T-cell (primary cell): Measurements from ENCODE around the gene KIAA1217. TPM values are rescaled to one million over a fixed set of nuclear protein-coding genes. Genes with fewer than 3 reads are reported as not detected.

Experiments
- ATAC-seq, 4 experiments: fragments of 200-7000 bp in 3 of 4; fragments of 150-1000 bp in 1 of 4; cut with Tn5 transposase; replicated peaks in 1 of 4; 1 replicate in 3 of 4; 2 replicates in 1 of 4; pipeline ENCODE4 v1.10.0; 2021; ENCODE audit warnings: moderate library complexity in 3 of 4, mild to moderate bottlenecking in 2 of 4, moderate number of reproducible peaks in 1 of 4
- CTCF ChIA-PET, 2 donors: fragments of 300-600 bp; sonication (Branson Sonifier 250); formaldehyde crosslinking; loops; one replicate each; lab custom pipeline; 2022; ENCODE audit warnings: antibody characterized with exemption in 2 of 2; lab: Charles Lee
- POLR2A ChIA-PET, 2 donors: fragments of 300-600 bp; sonication (Branson Sonifier 250); formaldehyde crosslinking; loops; one replicate each; lab custom pipeline; 2022; ENCODE audit warnings: antibody characterized with exemption in 2 of 2; lab: Charles Lee
- DNase-seq, 35 experiments: peaks; one replicate each; pipeline versions ENCODE4 v3.0.0 to v3.0.0-alpha.2; 2013 to 2023
- H3K27ac ChIP-seq: one replicate; pipeline ENCODE4 v1.5.1; 2013; ENCODE audit warnings: low read length
- H3K27me3 ChIP-seq, 2 experiments: replicated peaks in 1 of 2; 1 replicate in 1 of 2; 2 replicates in 1 of 2; pipeline versions ENCODE4 v1.6.1 to v1.7.0; 2013; ENCODE audit warnings: low read length in 1 of 2, mixed read lengths in 1 of 2; ENCODE audit not compliant: control insufficient read depth in 2 of 2, insufficient read depth in 2 of 2; ENCODE audit errors: extremely low read depth in 1 of 2
- H3K36me3 ChIP-seq, 2 donors: 1 replicate in 1 of 2; 2 replicates in 1 of 2; pipeline versions ENCODE4 v1.6.1 to v1.7.0; 2013; ENCODE audit warnings: low read length in 1 of 2; ENCODE audit not compliant: control insufficient read depth in 2 of 2, insufficient read depth in 1 of 2; ENCODE audit errors: extremely low read depth in 1 of 2
- H3K4me1 ChIP-seq, 2 experiments: 1 replicate in 1 of 2; 2 replicates in 1 of 2; pipeline versions ENCODE4 v1.6.1 to v1.7.0; 2013; ENCODE audit warnings: low read length in 2 of 2, mixed read lengths in 1 of 2; ENCODE audit not compliant: insufficient read depth in 2 of 2, control insufficient read depth in 1 of 2; ENCODE audit errors: extremely low read depth in 1 of 2
- H3K4me3 ChIP-seq, 2 donors: 1 replicate in 1 of 2; 2 replicates in 1 of 2; pipeline versions ENCODE4 v1.5.1 to v1.7.0; 2013; ENCODE audit warnings: mild to moderate bottlenecking in 2 of 2, low read length in 1 of 2, moderate library complexity in 1 of 2; ENCODE audit not compliant: control insufficient read depth in 1 of 2; ENCODE audit errors: extremely low read depth in 1 of 2
- H3K9me3 ChIP-seq: 2 replicates; pipeline ENCODE4 v1.7.0; 2013
- H3K27ac Mint-ChIP-seq, 2 donors: one replicate each; pipeline ENCODE4 v1.8.0; 2020 to 2021; ENCODE audit warnings: mild to moderate bottlenecking in 2 of 2, mixed read lengths in 2 of 2
- H3K27me3 Mint-ChIP-seq, 2 donors: one replicate each; pipeline ENCODE4 v1.8.0; 2021 to 2022; ENCODE audit warnings: mixed read lengths in 2 of 2
- H3K36me3 Mint-ChIP-seq: one replicate; pipeline ENCODE4 v1.8.0; 2021; ENCODE audit warnings: mixed read lengths
- H3K4me1 Mint-ChIP-seq, 3 donors: one replicate each; pipeline ENCODE4 v1.8.0; 2020 to 2022; ENCODE audit warnings: mixed read lengths in 3 of 3, mild to moderate bottlenecking in 1 of 3
- H3K4me3 Mint-ChIP-seq, 3 donors: one replicate each; pipeline ENCODE4 v1.8.0; 2020 to 2022; ENCODE audit warnings: mild to moderate bottlenecking in 3 of 3, mixed read lengths in 3 of 3, moderate library complexity in 3 of 3
- H3K9me3 Mint-ChIP-seq, 3 donors: one replicate each; pipeline ENCODE4 v1.8.0; 2020 to 2022; ENCODE audit warnings: mixed read lengths in 3 of 3
- WGBS: methylation state at CpG from one replicate; pipeline ENCODE4 v1.1.5; 2013; ENCODE audit warnings: missing lambda C conversion rate; ENCODE audit not compliant: insufficient coverage; 5-methylcytosine and 5-hydroxymethylcytosine counted together
- total RNA-seq, 35 experiments: library from RNA in 6 of 35; stranded (reverse) in 6 of 35; fragments of 120-200 nt in 1 of 35; gene quantifications; one replicate each; pipeline versions ENCODE4 v1.2.1 to v1.2.4 and lab custom pipeline; 2013 to 2026

KIAA1217 gene
- total RNA-seq, 5 donors from 2014 or later (not counting 1 experiment from before 2014, with no cell fraction given) = 0.12 to 1.2 (median 0.66) TPM; not detected in 1

GRCh38 chr10:24247841-24248240 lies 38.9 kb downstream of the KIAA1217 start:
- no peak for DNase-seq
- Mint-ChIP-seq H3K27me3 (peaks cover 2 to 10% of the 10 kb centered on the region in 2 donors), H3K9me3 (no peaks in the 10 kb centered on the region), H3K27ac (no peak overlapping the region), H3K4me1 (no peaks in the 10 kb centered on the region), H3K36me3 (no peaks in the 10 kb centered on the region), H3K4me3 (no peak overlapping the region)
- WGBS = no CpG with 5 or more reads among the region's 1 CpG
- ATAC-seq = no peak
- Histone ChIP-seq H3K36me3 (no peaks in the 10 kb centered on the region), H3K27me3 (peaks cover 0 to 4% of the 10 kb centered on the region in 2 experiments), H3K27ac (no peak overlapping the region), H3K4me1 (no peaks in the 10 kb centered on the region), H3K9me3 (no peaks in the 10 kb centered on the region), H3K4me3 (no peak overlapping the region)
- POLR2A ChIA-PET = no interaction called here
- CTCF ChIA-PET = interaction anchor here in 1 of 2 donors (0.5 kb wide), 1 partner anchor 13 kb away, joined by 5 read pairs; no protein-coding TSS in a partner anchor

DNA sequence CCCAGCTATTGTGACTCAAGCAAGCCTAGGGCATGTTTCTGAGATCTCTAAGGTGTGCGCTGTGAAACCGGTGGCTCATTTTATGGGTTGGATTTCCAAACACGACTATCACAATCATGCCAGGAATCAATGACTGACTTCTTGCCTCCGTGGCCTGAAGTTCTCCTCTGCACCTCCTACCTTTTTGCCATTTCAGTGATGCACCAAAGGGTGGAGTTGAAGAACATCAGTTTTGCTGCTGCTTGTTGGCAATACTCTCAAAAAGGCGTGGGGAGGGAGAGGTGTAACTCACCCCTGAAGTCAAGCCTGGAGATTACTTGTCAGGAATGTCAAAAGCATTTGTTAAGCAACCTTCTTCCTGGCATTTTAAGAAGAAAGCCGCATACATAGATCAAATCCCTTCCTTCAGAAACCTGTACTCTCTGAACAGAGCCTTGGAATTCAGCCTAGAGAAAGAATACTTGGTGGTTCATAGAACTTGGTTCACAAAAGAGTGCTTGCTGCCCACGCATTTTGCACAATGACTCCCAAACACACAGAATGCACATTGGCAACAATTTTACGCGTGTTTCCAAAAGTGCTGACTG lies 41.0 kb downstream of the KIAA1217 start:
- no peak overlapping the region for H3K4me3 Mint-ChIP-seq
- H3K36me3 Mint-ChIP-seq = no peaks in the 10 kb centered on the region
- Histone ChIP-seq H3K9me3 (no peaks in the 10 kb centered on the region), H3K27ac (no peak overlapping the region), H3K4me3 (no peak overlapping the region), H3K4me1 (no peaks in the 10 kb centered on the region), H3K27me3 (peaks cover 0 to 3% of the 10 kb centered on the region in 2 experiments), H3K36me3 (no peaks in the 10 kb centered on the region)
- ChIA-PET POLR2A (no interaction called here), CTCF (no interaction called here)
- no peaks in the 10 kb centered on the region for H3K9me3 Mint-ChIP-seq
- no peak for DNase-seq
- no peak overlapping the region for H3K27ac Mint-ChIP-seq
- 82% methylated on average over 4 of the region's 9 CpGs for WGBS
- ATAC-seq = no peak
- H3K27me3 Mint-ChIP-seq = peaks cover 2 to 7% of the 10 kb centered on the region in 2 donors
- no peaks in the 10 kb centered on the region for H3K4me1 Mint-ChIP-seq

DNA sequence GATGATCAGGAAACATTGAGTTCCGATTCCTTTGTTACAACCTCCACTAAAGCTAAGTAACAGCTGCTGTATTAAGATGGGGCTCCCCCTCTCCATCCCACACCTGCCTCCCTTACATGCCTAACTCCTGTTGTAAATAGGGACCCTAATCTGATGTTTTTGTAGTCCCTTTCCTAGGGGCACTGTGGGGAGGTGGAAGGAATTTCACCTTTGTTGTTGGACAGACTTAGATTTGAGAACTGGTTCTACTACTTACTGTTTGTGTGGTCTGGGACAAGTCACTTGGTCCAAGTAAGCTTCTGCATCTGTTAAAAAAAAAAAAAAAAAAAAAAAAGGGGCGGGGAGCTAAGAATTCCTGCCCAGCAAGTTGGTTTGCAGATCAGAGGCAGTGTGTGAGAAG lies 42.6 kb downstream of the KIAA1217 start:
- Histone ChIP-seq H3K27ac (no peak overlapping the region), H3K27me3 (no peaks in the 10 kb centered on the region), H3K36me3 (no peaks in the 10 kb centered on the region), H3K4me1 (no peaks in the 10 kb centered on the region), H3K4me3 (no peak overlapping the region), H3K9me3 (no peaks in the 10 kb centered on the region)
- Mint-ChIP-seq H3K4me1 (no peaks in the 10 kb centered on the region), H3K4me3 (no peak overlapping the region), H3K27ac (no peak overlapping the region), H3K27me3 (peaks cover 2 to 3% of the 10 kb centered on the region in 2 donors), H3K36me3 (no peaks in the 10 kb centered on the region), H3K9me3 (no peaks in the 10 kb centered on the region)
- no peak for ATAC-seq
- ChIA-PET CTCF (no interaction called here), POLR2A (no interaction called here)
- no CpG with 5 or more reads among the region's 2 CpGs for WGBS
- no peak for DNase-seq

DNA sequence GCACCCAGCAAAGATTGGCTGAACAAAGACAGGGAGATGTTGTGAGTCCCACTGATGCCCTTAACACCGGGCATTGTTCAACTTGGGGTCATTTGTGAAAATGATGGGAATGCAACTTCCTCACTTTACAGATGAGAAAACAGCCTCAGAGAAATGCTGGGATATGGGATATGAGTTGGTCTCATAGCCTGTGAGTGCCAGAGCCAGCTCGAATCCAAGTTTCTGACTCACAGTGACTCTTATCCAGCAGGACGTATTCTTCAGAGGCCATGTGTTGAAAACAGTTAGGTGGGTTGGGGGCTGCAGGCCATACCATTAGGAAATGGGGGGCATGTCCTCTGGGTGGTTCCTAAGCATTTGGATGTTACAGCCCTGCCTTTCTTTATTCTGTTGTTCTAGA lies 45.2 kb downstream of the KIAA1217 start:
- DNase-seq (no peak), ATAC-seq (no peak)
- no peaks in the 10 kb centered on the region for H3K27me3 ChIP-seq
- H3K9me3 ChIP-seq = no peaks in the 10 kb centered on the region
- H3K27ac Mint-ChIP-seq = no peak overlapping the region
- H3K4me3 ChIP-seq = no peak overlapping the region
- no peaks in the 10 kb centered on the region for H3K36me3 Mint-ChIP-seq
- H3K9me3 Mint-ChIP-seq = no peaks in the 10 kb centered on the region
- CTCF ChIA-PET = no interaction called here
- H3K27ac ChIP-seq = no peak overlapping the region
- peaks cover 0 to 3% of the 10 kb centered on the region in 2 donors for H3K27me3 Mint-ChIP-seq
- H3K4me1 ChIP-seq = no peaks in the 10 kb centered on the region
- no peaks in the 10 kb centered on the region for H3K36me3 ChIP-seq
- 80% methylated on average over 1 of the region's 3 CpGs for WGBS
- POLR2A ChIA-PET = no interaction called here
- H3K4me1 Mint-ChIP-seq = no peaks in the 10 kb centered on the region
- no peak overlapping the region for H3K4me3 Mint-ChIP-seq

- Histone ChIP-seq H3K4me1 (no peaks in the 10 kb centered on the region), H3K4me3 (no peak overlapping the region), H3K27ac (no peak overlapping the region), H3K9me3 (no peaks in the 10 kb centered on the region), H3K27me3 (peaks cover 0 to 2% of the 10 kb centered on the region in 2 experiments), H3K36me3 (no peaks in the 10 kb centered on the region)
- POLR2A ChIA-PET = no interaction called here
- Mint-ChIP-seq H3K4me1 (no peaks in the 10 kb centered on the region), H3K4me3 (no peak overlapping the region), H3K27me3 (peaks cover 0 to 3% of the 10 kb centered on the region in 2 donors), H3K9me3 (no peaks in the 10 kb centered on the region), H3K36me3 (no peaks in the 10 kb centered on the region), H3K27ac (no peak overlapping the region)
- ATAC-seq = no peak
- DNase-seq = no peak
- CTCF ChIA-PET = no interaction called here
- 78% methylated on average over 13 of the region's 14 CpGs for whole genome bisulfite sequencing
These were observed 46.4 kb downstream of the KIAA1217 start for GRCh38 chr10:24255115-24255880.

DNA sequence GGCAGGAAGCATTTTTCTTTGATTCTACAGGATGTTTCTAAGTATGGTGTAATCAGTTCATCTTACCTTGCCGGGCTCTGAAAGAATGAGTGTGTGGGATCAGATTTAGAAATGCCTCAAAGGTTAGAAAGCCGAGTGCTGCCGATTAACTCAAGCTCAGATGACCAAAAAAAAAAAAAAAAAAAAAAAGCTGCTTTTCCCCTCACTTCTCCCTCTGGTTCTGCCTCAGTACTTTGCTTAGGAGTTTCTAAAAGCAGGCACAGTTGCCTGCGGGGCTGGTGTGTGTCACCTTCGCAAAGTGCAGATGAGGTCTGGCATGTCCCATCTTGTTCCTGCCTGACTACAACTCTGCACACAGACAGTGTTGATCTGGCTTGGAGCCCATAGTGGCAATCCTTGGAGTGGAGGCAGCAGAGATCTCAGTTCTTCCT lies 47.0 kb downstream of the KIAA1217 start:
- CTCF ChIA-PET = interaction anchor here (0.6 kb wide), 3 partner anchors 139 to 962 kb away, joined by 3 to 4 read pairs (median 3); no protein-coding TSS in a partner anchor
- WGBS = no CpG with 5 or more reads among the region's 5 CpGs
- H3K36me3 Mint-ChIP-seq = no peaks in the 10 kb centered on the region
- no peaks in the 10 kb centered on the region for H3K36me3 ChIP-seq
- no peaks in the 10 kb centered on the region for H3K9me3 Mint-ChIP-seq
- H3K27ac ChIP-seq = no peak overlapping the region
- H3K4me3 ChIP-seq = no peak overlapping the region
- no peaks in the 10 kb centered on the region for H3K4me1 ChIP-seq
- no peaks in the 10 kb centered on the region for H3K9me3 ChIP-seq
- DNase-seq = no peak
- peaks cover 0 to 2% of the 10 kb centered on the region in 2 experiments for H3K27me3 ChIP-seq
- ATAC-seq = no peak
- POLR2A ChIA-PET = no interaction called here
- peaks cover 0 to 3% of the 10 kb centered on the region in 2 donors for H3K27me3 Mint-ChIP-seq
- no peaks in the 10 kb centered on the region for H3K4me1 Mint-ChIP-seq
- no peak overlapping the region for H3K27ac Mint-ChIP-seq
- H3K4me3 Mint-ChIP-seq = no peak overlapping the region
